ENCODE data around the gene TP53BP2.

DNA sequence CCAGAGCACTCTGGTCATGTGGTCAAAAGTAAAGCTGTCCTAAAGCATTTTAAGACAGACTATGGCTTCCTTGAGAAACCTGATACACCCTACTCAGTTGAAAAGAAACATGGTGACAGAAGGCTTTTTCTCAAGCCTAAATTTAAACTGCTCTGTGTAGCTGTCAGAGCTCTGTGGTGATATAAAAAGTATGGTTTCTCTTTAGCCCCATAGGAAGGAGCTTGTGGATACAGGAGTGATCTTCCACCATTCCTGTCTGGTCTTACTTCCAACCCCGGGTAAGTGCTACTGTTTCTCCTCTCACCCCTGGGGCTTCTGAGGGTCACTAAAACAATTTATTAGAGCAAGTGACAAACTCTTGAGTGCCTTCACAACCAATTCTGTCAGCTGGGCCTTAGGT, 8.5 kb downstream of the TP53BP2 start:
- TF ChIP-seq, protein P1, sequence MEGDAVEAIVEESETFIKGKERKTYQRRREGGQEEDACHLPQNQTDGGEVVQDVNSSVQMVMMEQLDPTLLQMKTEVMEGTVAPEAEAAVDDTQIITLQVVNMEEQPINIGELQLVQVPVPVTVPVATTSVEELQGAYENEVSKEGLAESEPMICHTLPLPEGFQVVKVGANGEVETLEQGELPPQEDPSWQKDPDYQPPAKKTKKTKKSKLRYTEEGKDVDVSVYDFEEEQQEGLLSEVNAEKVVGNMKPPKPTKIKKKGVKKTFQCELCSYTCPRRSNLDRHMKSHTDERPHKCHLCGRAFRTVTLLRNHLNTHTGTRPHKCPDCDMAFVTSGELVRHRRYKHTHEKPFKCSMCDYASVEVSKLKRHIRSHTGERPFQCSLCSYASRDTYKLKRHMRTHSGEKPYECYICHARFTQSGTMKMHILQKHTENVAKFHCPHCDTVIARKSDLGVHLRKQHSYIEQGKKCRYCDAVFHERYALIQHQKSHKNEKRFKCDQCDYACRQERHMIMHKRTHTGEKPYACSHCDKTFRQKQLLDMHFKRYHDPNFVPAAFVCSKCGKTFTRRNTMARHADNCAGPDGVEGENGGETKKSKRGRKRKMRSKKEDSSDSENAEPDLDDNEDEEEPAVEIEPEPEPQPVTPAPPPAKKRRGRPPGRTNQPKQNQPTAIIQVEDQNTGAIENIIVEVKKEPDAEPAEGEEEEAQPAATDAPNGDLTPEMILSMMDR (IDR thresholded peaks at IDR 0.05; ENCODE audit: low read depth, low read length, missing input control): no peak
- TF ChIP-seq, protein P2, sequence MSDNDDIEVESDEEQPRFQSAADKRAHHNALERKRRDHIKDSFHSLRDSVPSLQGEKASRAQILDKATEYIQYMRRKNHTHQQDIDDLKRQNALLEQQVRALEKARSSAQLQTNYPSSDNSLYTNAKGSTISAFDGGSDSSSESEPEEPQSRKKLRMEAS (IDR thresholded peaks at IDR 0.05): no peak
- no peak for TF ChIP-seq RAD21 (IDR thresholded peaks at IDR 0.05)
- TF ChIP-seq, protein P3, sequence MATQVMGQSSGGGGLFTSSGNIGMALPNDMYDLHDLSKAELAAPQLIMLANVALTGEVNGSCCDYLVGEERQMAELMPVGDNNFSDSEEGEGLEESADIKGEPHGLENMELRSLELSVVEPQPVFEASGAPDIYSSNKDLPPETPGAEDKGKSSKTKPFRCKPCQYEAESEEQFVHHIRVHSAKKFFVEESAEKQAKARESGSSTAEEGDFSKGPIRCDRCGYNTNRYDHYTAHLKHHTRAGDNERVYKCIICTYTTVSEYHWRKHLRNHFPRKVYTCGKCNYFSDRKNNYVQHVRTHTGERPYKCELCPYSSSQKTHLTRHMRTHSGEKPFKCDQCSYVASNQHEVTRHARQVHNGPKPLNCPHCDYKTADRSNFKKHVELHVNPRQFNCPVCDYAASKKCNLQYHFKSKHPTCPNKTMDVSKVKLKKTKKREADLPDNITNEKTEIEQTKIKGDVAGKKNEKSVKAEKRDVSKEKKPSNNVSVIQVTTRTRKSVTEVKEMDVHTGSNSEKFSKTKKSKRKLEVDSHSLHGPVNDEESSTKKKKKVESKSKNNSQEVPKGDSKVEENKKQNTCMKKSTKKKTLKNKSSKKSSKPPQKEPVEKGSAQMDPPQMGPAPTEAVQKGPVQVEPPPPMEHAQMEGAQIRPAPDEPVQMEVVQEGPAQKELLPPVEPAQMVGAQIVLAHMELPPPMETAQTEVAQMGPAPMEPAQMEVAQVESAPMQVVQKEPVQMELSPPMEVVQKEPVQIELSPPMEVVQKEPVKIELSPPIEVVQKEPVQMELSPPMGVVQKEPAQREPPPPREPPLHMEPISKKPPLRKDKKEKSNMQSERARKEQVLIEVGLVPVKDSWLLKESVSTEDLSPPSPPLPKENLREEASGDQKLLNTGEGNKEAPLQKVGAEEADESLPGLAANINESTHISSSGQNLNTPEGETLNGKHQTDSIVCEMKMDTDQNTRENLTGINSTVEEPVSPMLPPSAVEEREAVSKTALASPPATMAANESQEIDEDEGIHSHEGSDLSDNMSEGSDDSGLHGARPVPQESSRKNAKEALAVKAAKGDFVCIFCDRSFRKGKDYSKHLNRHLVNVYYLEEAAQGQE (IDR thresholded peaks at IDR 0.05): no peak
- no peak for TF ChIP-seq TAF1 (conservative IDR thresholded peaks at IDR 0.05)
- no peak for TF ChIP-seq HNF4G (IDR thresholded peaks at IDR 0.05)
- TF ChIP-seq, protein P4, sequence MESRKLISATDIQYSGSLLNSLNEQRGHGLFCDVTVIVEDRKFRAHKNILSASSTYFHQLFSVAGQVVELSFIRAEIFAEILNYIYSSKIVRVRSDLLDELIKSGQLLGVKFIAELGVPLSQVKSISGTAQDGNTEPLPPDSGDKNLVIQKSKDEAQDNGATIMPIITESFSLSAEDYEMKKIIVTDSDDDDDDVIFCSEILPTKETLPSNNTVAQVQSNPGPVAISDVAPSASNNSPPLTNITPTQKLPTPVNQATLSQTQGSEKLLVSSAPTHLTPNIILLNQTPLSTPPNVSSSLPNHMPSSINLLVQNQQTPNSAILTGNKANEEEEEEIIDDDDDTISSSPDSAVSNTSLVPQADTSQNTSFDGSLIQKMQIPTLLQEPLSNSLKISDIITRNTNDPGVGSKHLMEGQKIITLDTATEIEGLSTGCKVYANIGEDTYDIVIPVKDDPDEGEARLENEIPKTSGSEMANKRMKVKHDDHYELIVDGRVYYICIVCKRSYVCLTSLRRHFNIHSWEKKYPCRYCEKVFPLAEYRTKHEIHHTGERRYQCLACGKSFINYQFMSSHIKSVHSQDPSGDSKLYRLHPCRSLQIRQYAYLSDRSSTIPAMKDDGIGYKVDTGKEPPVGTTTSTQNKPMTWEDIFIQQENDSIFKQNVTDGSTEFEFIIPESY (IDR thresholded peaks at IDR 0.05): no peak
- TF ChIP-seq, protein P5, sequence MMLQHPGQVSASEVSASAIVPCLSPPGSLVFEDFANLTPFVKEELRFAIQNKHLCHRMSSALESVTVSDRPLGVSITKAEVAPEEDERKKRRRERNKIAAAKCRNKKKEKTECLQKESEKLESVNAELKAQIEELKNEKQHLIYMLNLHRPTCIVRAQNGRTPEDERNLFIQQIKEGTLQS (IDR thresholded peaks at IDR 0.05): no peak
- TF ChIP-seq SP1 (IDR thresholded peaks at IDR 0.05): no peak
- no peak for TF ChIP-seq HNF4A (conservative IDR thresholded peaks at IDR 0.05)
- TF ChIP-seq NR2F2 (IDR thresholded peaks at IDR 0.05): no peak
- TF ChIP-seq GABPA (IDR thresholded peaks at IDR 0.05 in 1 of 2, conservative IDR thresholded peaks at IDR 0.05 in 1 of 2): no peak

Measured in liver (tissue), 3 donors.